DND-41 (cell line): Measurements from ENCODE around the gene TOP3A.

Experiments used
- CTCF ChIP-seq: IDR thresholded peaks from 2 replicates; pipeline ENCODE4 v1.5.1; 2012; ENCODE audit warnings: borderline replicate concordance, low read length, moderate library complexity, mild to moderate bottlenecking; ENCODE audit not compliant: poor library complexity, severe bottlenecking; ENCODE audit errors: extremely low read depth
- EZH2 ChIP-seq: IDR thresholded peaks from 3 replicates; pipeline ENCODE4 v1.6.1; 2012; ENCODE audit warnings: borderline replicate concordance, low read depth, mild to moderate bottlenecking, moderate library complexity, low read length, inconsistent platforms; ENCODE audit not compliant: severe bottlenecking

- TF ChIP-seq CTCF (no peak), EZH2 (no peak)
Observed at GRCh38 chr17:18322522-18322921, 7.7 kb upstream of the TOP3A start.
